GM18508 (cell line): ENCODE measurements around the gene AAMP.

Experiments
- ATAC-seq: cut with Tn5 transposase; IDR thresholded peaks from one replicate; pipeline ENCODE4 v1.9.1; 2021; ENCODE audit warnings: moderate number of reproducible peaks; ENCODE audit not compliant: insufficient read depth, unreplicated experiment

Gene AAMP

DNA sequence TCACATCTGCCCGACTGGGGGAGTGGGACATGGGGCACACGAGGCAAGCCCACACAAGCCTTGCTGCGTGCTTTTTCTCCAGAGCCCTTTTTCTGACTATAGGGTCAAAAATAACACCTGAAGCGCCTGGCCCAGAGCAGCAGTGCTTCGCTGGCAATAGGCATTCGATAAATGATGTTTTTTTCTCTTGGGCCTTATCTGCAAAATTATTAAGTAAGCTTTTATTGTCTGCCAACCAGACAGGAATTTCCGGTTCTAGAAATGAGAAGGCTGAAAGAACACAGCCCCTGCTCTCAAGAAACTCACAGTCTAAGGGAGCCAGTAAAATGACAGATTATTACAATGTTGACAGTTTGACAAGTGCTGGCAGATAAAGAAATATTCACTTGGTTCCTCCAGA, 25.1 kb upstream of the AAMP start:
- ATAC-seq: no peak

DNA sequence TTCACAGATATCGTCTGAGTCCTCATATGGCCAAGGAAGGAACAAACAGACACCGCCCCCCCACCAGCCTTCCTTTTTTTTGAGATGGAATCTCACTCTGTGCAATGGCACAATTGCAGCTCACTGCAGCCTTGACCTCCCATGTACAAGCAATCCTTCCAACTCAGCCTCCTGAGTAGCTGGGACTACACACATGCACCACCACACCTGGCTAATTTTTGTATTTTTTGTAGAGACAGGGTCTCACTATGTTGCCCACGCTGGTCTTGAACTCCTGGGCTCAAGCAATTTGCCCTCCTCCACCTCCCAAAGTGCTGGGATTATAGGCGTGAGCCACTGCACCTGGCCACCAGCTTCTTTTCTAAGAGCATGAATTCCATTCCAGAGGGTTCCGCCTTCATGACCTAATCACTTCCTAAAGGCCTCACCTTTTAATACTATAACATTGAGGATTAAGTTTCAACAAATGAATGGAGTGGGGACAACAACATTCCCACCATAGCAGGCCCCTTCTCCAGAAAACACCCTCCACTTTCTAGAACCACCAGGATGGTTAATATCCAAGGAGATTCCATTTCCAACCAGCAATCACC, 24.6 kb upstream of the AAMP start:
- no peak for ATAC-seq

DNA sequence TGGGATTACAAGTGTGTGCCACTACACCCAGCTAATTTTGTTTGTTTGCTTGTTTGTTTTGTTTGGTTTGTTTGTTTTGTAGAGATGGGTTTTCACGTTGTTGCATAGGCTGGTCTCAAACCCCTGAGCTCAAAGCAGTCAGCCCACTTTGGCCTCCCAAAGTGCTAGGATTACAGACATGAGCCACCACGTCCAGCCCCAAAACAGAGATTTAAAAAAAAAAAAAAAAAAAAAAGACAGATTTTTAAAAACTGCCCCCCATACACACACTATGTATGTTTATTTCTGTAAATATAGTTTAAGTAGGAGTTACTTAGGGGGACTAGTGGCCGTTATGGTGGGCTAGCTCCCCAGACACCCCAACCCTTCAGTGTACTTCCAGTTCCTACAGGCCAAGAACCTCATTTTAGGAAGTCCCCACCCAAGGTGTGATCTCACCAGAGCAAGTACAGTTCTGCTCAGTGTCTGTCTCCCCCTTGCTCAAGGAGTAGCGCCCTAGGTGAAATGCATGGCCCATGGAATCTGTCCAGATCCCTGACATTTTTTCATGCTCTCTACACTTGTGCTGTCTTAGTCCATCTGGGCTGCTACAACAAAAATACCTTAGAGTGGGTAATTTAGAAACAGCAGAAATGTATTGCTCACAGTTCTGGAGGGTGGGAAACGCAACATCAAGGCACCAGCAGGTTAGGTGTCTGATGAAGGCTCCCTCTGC, 23.9 kb upstream of the AAMP start:
- no peak for ATAC-seq

DNA sequence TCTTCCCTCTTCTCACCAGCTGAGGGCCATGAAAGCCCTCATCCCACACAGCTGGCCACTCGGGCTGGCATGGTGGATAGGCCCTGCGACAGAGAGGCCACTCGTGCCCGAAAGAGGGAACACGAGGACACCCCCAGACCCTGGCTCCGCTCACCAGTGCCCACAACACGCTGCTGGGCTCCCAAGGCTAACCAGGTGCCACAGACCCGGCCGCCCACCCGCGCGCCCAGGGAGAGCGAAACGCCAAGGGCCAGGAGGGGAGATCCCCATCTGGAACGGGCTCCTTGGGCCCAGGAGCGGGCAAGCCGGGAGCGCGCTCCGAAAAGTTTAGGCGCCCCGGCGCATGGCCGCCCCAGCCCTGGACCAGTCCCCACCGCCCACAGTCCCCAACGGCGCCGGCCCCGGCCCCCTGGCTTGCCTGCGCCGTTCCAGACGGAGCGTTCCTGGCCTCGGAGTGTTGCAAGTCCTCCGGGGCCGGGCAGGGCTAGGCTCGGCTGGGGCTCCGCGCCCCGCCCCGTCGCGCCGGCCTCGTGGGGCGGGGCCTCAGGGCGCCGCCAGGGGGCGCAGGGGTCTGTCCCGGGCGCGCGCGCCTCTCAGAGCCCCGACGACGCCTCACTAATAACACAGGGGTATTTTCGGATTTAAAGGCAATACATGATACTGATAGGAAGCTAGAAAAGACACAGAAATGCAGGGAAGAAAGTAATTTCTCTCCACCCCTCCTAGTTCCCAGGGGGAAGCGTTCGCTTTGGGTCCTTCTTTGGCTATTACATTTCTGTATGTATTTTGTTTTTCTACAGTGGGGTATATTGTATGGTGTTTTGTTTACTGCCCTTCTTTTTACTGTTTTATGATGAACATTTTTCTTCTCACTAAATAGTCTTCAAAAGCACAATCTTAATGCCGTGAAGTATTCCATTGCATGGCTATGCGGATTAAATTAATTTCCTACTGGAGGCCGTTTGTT, 22.4 kb upstream of the AAMP start, which contains the start of gene TMBIM1:
Gene TMBIM1 (minus strand): TSS at position 456 of the 967 bp plus-strand sequence. CDS start 10,362 bp downstream, outside the sequence.
- ATAC-seq: no peak

DNA sequence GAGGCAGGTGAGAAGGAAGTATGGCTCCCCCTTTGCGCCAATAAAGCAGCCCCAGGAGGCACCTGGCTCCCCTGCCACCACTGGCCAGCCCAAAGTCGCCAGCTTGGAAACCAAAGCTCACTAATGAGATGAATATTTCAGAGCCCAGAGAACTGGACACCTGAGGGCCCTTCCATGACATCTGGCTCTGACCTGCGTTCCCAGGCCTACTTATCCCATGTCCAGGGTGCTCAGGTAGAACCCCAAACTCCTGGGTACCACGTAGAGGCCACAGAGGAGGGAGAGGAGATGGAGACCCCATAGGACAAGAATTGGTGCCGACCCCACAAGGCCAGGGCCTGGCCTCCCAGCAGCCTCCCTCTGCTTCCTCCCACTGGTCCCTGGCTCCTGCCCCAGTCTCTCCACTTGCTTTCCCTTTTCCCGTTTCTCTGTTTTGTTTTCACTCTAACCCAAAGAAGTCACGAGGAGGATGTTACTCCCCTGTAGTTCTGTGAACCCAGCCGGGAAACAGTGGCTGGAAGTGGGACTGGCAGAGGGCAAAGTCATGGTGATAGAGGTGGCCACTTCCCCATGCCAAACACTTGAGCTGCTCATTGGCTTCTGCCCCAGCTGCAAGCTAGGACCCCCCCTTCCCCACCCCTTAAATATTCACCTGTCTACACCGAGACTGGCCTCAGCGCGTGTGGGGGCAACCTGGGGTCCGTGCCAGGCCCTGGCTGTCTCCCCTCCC, 21.5 kb upstream of the AAMP start:
- ATAC-seq: no peak

DNA sequence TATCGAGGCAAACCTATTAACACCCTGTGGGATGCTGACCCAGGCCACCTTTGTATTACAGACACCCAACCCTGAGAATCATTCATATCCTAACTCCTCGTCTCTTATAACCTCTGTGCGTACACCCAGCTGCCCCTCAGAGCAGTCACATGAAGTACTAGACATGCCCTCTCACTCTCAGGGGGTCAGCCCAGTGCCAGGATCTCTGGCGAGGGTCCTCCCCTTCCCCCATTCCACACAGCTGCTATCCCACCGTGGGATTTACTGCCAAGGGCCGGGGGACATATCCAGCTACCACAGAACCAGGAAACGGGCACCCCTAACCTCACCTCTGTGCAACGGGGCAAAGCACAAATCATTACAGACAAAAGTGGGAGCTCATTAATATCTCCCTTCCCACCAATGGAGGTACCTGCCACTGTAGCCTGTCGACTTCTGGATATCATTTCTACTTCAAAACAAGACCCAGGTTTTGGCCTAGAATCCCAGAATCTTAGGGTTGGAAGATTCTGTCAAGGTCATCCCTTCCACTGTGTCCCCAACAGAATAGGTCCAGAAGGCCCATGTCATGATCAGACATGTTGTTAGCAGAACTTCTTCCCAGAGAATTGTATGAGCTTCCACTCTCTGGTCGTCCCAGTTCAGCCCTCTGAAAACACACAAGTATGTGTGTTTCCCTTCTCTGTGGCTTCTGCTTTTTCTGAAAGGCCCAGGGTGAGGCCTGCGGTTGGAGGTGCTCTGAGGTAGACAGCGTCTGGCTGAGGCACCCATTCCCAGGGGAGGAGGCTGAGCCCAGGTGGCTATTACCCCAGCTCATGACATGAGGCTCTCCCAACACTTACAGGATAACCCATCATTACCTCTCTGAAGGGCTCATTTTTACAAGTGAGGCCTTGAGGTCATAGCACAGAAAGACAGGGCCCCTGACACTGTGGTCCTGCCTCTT, 20.7 kb upstream of the AAMP start:
- ATAC-seq: peak; percentile 29

DNA sequence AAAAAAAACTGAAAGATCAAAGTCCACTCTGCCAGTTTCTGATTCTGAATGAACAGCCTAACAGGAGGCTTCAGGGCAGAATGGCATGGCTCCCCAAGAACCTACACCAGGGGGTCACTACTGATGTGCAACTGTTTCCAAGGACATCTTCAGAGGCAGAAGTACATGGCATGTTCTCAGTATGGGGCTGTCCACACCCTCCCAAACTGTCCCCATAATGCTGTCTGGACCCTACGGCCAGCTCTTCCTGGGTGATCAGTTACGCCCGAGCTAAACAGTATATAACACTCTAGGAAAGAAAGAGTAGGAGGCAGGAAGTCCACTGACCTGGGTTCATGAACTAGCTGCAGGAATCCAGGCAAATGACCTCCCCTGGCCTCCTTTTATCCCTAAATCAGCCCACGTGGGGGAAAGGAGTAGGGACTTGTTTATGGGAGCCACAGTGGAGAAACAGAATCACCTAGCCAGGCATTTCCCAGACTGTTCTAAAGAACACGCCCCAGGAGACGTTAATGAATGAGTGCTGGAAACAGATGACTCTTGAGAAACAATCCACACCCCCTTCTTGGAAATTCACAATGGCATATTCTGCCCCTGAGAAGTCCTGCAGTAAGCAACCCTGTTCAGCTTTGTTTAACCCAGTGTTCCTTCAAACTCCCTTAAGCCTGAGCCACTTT, 19.8 kb upstream of the AAMP start:
- ATAC-seq: no peak

DNA sequence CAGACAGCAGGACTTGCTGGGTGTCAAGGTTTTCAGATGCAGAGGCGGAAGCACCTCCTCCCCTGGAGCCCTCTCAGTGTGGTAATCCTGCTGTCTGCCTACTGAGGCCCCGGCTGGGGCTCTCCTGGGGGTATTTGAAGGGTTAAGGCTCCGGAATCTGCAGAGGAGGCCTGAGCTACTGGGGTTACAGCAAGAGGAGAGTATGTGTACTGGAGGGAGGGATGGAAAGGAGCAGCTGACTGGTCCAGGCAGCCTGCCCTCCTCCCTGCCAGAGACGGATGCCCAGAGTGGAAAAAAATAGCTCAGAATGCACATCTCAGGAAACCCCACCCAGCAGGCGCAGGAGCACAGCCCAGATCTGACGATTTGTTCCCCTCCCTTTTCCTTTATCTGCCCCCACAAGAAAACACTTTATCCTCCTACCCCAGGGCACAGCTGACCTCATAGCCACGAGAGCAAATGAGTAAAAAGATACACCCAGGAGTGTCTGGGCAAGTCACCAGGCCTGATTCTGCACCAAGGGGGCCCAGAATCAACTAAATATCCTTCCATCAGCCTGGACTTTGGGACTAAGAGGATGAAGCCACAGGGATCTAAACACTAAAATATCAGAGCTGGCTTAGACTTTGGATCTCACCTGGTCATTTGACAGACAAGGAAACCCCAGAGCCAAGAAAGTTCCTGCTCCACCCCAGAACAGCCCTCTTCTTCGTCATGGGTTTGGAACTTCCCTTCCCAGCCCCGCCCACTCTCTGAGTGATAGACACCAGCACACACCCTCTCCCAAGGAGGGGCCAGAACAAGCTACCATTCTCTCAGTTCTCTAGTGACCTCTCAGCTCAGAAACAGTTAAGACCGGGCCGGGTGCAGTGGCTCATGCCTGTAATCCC, 16.9 kb upstream of the AAMP start:
- peak; percentile 40 for ATAC-seq

DNA sequence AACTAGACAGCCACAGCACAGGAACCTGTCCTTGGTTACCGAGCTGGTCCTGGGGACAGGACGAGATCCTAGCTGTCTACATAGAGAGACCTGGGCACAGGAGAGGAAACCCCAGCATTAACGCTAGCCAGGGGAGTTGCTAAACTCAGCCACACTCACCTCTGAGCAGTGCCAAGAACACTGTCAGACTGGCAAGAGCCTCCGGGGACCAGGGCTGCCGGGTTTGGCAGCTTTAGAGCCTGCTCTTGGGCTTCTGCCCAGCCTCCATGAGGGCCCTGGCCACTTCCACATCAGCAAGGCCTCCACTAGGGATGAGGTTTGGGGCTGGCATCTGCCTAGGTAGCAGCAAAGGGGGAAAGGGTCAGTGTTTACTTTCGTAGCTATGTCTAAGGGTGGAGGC, 15.7 kb upstream of the AAMP start:
- no peak for ATAC-seq

DNA sequence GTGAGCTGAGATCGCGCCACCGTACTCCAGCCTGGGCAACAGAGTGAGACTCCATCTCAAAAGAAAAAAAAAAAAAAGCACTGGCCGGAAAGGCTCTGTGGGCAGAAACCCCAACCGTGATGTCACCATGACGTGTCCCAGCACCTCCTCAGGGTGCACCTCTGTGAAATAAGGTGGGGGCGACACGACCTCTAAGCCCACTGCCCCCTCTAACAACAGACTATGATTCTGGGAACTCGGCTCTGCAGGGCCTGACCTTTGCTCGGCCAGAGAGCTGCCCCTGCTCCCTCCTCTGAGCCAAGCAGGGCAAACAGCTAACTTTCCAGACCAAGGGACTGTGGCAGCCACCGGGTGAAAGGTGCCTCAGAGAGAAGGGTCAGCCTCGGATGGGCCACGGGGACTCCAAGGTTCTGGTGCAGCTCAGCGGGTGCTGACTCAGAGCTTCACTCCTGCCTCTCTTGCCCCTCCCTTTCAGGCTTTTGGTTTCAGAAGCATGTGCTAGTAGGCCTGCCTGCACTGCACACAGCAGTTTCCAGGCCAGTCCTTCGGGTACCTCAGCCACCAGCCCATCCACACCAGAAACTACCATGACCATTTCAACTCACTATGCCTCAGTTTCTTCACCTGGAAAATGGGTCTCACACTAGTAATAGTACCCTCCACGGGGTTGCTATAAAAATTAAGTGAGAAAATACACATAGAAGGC, 14.3 kb upstream of the AAMP start:
- ATAC-seq: no peak

DNA sequence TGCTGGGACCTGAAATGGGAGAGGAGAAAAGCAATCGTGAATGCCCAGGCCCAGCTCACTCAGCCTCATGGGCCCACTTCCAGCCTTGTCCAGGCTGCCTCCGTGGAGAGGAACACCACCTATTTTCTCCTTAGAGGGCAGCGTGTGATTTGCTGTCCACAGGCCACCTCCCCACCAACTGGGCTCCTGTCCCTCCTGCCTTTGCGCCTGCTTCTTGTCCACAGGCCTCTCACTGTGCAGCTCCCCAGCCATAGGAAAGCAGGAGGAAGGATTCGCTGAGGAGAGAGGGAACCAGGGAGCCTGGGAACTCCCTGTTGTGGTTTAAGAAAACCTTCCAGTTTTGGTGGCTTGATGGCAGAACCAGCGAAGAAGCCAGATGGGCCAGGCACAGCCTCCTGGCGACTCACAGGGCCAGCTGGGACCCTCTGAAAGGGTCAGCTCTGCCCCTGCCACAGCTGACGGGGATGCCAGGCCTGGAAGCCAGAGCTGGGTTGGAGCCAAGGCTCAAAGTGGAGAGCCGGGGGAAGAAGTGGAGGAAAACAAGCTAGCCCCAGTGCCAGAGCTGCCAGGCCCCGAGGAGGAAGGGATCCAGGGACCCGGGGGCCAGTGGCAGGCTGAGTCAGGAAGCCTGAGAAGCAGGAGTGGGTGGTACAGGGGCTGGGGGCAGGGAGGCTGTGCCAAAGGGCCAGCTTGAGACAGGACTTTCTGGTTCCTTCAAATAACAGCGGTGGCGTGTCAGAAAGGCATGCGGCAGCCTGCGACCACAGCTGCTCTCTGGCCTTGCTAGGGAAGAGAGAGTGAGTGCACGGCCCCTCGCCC, 12.4 kb upstream of the AAMP start:
- ATAC-seq: no peak

DNA sequence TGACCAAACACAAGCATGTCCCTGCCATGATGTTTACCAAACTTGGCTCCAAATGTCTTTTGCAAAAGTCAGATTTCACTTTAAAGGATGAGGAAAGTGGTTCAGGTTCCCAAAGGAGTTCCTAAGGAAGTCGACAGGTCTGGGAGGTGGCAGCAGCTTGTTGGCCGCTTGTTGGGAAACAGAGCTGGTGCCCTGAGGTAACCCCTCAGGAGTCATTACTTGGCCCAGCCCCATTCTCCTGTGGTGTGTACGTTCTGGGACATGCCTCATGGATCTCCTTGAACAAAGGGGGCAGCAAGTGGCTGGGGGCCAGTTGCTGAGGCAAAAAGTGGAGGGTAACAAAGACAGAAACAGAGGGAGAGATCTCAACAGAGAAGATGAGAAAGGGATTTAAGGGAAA, 11.5 kb upstream of the AAMP start:
- no peak for ATAC-seq

DNA sequence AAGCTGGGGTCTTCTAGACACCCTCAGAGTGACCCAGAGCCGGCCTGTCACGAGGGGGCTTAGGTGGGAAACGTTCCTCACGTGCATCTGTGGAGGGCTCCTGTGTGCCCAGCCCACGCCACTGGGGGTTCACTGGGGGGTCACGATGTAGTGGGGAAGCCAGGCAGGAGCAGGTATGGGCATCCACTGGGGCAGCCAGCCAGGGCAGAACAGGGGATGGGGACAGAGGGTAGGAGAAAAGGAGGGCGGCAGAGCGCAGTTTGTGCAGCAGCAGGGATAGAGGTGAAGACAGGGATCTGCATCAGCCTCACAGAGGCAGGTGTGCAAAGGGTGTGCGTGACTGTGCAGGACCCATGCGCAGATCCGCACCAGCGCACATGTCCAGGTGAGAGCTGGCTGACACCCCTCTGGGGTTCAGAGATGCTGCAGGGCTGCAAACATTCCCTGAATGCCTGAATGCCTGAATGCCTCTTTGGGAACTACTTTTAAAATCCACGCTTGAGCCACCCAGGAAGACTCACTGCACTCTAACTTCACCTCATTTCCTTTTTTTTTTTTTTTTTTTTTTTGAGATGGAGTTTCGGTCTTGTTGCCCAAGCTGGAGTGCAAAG, 10.4 kb upstream of the AAMP start:
- ATAC-seq: no peak

DNA sequence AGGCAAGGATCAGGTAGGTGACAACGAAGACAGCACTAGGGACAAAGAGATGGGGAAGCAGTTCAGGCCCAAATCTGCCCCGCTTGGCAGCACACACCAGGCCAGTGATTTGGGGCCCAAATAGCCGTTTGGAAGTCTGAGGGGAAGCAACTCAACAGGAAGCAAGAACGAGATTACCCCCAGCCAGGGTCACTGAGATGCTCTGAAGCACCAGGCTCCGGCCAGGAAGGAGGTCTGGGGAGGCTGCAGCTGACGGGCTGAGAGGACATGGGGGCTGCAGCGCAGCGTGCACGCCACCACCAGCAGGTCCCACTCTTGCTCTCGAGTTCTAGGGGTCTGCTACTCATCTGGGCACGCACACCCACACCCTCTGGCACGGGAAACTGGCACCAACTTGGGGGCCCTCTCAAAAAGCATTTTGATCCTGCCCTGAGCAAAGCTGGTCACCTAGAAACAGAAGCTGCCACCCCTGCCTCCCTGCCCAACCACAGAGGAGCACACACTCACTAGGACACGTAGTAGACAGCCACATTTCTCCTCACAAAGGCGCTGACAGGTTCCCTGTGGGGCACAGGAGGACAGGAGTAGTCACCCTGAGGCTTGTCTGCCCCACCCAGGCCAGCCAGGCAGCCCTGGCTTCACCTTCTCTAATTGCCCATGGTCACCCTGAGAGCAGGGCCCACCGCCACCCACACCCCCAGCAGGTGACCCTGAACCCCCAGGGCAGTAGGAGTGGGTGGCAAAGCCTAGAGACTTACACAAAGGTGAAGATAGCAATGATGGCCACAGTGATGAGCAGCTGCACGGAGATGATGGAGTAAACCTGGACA, 8.8 kb upstream of the AAMP start:
- no peak for ATAC-seq

DNA sequence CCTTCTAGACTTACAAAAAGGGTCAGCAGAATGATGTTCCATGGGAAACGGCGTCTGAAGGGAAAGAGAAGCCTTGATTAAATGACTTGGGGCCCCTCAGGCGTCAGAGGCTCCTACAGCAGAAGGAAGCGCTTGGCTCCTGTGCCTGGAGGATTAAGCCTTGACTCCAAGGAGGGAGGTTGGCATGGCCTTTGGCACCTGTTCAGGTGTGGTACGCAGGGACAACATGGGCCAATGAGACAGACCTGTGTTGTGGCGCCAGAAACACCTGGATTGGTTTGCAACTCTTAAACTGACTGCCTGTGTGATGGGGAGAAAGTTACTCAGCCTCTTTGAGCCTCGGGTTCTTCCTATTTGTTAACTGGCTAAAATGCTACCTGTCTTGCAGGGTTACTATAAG, 8.0 kb upstream of the AAMP start:
- no peak for ATAC-seq
